Measurements from ENCODE around the gene FOXK1.

Gene FOXK1

DNA sequence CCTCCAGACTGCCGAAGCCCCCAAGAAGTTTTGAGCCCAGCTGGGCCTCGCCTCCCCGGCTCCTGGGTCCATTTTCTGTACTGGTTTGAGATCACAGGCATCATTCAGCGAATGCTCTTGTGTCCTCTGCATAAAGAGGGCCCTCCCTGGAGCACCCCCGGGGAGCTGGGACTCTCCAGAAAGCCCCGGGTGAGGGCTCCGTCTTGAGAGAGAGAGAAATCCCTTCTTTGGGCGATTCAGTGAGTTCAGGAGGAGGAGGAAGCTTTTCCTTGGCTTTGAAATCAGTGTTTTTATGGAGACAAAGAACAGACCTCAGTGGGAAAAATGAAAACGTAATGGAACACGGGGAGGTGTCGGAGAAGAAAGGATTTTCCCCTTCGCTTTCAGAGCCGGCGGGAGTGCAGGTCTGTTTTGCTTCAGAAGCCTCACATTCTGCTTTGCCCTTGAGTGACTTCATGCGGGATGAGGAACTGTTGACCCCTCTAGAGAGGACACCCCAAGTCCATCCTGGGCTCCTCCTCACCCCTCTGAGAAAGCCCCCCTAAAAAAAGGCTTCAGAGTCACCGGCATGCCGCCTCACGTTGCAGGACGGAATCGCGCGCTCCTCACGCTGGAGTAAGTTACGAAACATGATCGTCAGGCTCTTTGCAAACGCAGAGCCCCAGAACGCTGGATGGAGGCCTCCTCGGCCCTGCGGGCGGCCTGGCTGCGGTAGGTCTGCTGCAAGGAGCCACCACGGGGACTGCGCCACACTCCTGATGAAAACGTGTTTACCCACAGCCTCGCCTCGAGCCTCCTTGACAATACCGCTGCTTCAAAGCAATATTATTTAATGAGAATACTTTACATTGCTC, 84.8 kb downstream of the FOXK1 start:
- no peaks in the 10 kb centered on the region for H3K27me3 ChIP-seq (ENCODE audit: control insufficient read depth, insufficient read depth, low read length)
- no peaks in the 10 kb centered on the region for H3K4me1 ChIP-seq (ENCODE audit: control insufficient read depth, insufficient read depth, low read length)
- H3K9ac ChIP-seq (ENCODE audit: low read depth, low read length): no peak overlapping the region
- H3K4me3 ChIP-seq (ENCODE audit: low read depth, low read length): no peak overlapping the region
- peaks cover 10% of the 10 kb centered on the region for H3K36me3 ChIP-seq (ENCODE audit: control insufficient read depth, insufficient read depth, low read length)
- H3K9me3 ChIP-seq (ENCODE audit: control insufficient read depth, insufficient read depth, low read length): no peaks in the 10 kb centered on the region

DNA sequence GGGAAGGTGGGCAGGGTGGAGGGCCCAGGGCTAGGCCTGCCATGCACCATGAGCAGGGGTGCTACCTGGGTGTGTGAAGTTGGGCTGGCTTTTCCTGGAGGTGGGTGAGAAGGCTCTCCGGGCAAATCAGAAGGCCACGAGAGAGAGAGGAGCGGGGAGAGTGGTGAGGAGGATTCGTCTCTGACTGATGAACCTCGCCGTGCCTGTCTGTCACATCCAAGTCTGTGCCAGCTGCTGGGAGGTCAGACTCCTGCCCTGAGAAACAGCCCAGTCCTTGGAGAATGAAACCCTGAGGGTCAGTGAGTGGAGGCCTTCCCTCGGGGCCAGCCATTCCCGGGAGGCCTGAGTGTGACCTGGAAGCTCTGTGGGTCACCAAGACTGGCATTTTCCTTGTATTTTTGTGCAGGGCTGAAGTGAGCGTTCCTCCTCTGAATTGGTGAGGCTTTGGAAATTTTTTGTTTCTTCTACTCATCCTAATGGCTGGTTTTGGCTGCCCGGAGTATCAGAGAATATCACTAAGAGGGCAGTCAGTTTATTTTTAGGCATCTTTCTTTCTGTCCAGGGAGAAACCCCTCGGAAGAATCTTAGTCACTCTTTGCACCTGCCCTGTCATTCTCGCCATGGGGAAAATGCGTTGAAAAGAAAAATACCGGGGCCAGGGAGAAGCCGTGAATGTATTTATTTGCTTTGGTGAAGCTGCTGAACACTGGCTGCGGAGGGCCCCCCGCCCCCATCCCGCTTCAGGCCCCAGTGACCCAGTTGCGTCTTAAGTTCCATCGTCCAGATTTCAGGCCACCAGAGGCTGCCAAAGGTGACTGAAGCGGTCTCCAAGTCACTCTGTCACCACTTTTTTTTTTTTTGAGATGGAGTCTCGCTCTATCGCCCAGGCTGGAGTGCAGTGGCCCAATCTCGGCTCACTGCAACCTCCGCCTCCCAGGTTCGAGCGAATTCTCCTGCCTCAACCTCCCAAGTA, 86.8 kb downstream of the FOXK1 start:
- Histone ChIP-seq H3K27me3 (ENCODE audit: control insufficient read depth, insufficient read depth, low read length) (no peaks in the 10 kb centered on the region), H3K9me3 (ENCODE audit: control insufficient read depth, insufficient read depth, low read length) (no peaks in the 10 kb centered on the region), H3K36me3 (ENCODE audit: control insufficient read depth, insufficient read depth, low read length) (peaks cover 2% of the 10 kb centered on the region), H3K9ac (ENCODE audit: low read depth, low read length) (peak overlapping the region; percentile 37), H3K4me3 (ENCODE audit: low read depth, low read length) (no peak overlapping the region), H3K4me1 (ENCODE audit: control insufficient read depth, insufficient read depth, low read length) (no peaks in the 10 kb centered on the region)

DNA sequence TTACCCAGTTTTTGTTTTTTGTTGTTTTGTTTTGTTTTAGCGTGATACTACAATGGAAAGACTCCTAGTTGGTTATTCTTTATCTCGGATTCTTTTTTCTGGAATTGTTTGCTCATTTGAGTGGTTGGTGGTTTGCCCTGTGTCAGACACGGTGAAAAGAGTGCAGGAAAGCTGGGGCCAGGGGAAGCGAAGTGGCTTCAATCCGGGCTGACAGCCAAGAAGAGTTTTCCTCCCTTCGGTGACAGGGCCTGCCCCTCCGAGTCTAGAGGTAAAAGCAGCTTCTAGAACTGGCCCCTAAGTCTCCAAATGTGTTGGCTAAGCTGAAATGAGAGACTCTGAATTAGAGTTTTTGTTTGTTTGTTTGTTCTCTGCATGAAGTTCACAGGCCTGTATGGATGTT, 87.7 kb downstream of the FOXK1 start:
- Histone ChIP-seq H3K4me3 (ENCODE audit: low read depth, low read length) (no peak overlapping the region), H3K4me1 (ENCODE audit: control insufficient read depth, insufficient read depth, low read length) (peaks cover 3% of the 10 kb centered on the region), H3K36me3 (ENCODE audit: control insufficient read depth, insufficient read depth, low read length) (no peaks in the 10 kb centered on the region), H3K9ac (ENCODE audit: low read depth, low read length) (no peak overlapping the region), H3K9me3 (ENCODE audit: control insufficient read depth, insufficient read depth, low read length) (no peaks in the 10 kb centered on the region), H3K27me3 (ENCODE audit: control insufficient read depth, insufficient read depth, low read length) (no peaks in the 10 kb centered on the region)

DNA sequence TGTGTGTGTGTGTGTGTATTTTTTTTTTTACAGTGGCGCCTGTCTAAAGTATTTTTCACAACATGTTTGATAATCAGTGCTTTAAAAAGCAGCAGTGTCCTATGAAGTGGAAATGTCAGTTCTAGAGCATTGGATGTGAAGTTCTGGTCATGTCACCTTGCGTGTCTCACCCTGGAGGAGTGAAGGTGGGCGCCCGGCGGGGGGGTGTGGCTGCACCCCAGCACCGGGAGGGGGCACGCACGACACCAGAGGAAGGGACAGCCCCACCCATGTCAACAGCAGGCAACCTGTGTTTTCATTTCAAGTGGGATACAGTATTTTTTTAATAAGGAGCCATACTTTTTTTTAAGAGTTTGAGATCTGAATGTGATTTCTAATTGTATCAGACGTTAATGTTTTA, 88.8 kb downstream of the FOXK1 start:
- Histone ChIP-seq H3K9me3 (ENCODE audit: control insufficient read depth, insufficient read depth, low read length) (no peaks in the 10 kb centered on the region), H3K4me1 (ENCODE audit: control insufficient read depth, insufficient read depth, low read length) (peaks cover 5% of the 10 kb centered on the region), H3K9ac (ENCODE audit: low read depth, low read length) (no peak overlapping the region), H3K27me3 (ENCODE audit: control insufficient read depth, insufficient read depth, low read length) (no peaks in the 10 kb centered on the region), H3K4me3 (ENCODE audit: low read depth, low read length) (no peak overlapping the region), H3K36me3 (ENCODE audit: control insufficient read depth, insufficient read depth, low read length) (no peaks in the 10 kb centered on the region)

DNA sequence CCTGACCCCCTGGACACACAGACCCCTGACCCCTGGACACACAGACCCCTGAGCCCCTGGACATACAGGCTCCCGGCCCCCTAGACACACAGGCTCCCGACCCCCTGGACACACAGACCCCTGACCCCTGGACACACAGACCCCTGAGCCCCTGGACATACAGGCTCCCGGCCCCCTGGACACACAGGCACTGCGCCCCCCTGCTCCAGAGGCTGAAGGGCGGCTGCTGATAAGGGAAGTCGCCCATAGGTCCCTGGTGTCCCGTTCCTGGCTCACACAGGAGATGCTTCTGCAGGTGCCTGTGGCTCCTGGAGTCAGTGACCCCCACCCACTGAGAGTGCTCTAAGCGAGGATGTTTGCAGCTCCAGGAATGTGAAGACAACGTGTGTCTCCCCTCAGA, 89.6 kb downstream of the FOXK1 start:
- H3K9me3 ChIP-seq (ENCODE audit: control insufficient read depth, insufficient read depth, low read length): no peaks in the 10 kb centered on the region
- no peaks in the 10 kb centered on the region for H3K27me3 ChIP-seq (ENCODE audit: control insufficient read depth, insufficient read depth, low read length)
- peaks cover 5% of the 10 kb centered on the region for H3K4me1 ChIP-seq (ENCODE audit: control insufficient read depth, insufficient read depth, low read length)
- no peak overlapping the region for H3K4me3 ChIP-seq (ENCODE audit: low read depth, low read length)
- peaks cover under 1% of the 10 kb centered on the region for H3K36me3 ChIP-seq (ENCODE audit: control insufficient read depth, insufficient read depth, low read length)
- H3K9ac ChIP-seq (ENCODE audit: low read depth, low read length): no peak overlapping the region

DNA sequence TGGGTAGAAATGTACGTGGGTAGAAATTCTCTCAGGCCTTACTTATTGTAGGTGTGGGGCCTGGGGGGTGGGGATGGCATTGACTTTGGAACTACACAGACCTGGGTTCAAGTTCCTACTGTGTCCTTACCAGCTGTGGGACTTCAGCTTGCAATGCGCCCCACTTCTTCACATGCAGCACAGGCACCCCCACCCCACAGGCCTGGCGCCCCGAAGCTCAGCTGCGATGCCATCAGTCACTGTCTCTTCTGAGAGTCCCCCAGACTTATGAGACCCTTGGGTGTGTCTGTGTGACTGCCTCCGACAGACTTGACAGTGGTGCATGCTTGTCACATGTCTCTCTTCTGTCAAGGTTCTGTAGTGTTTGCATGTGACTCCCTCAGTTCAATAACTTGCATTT, 90.2 kb downstream of the FOXK1 start:
- Histone ChIP-seq H3K9me3 (ENCODE audit: control insufficient read depth, insufficient read depth, low read length) (no peaks in the 10 kb centered on the region), H3K4me1 (ENCODE audit: control insufficient read depth, insufficient read depth, low read length) (peaks cover 5% of the 10 kb centered on the region), H3K4me3 (ENCODE audit: low read depth, low read length) (no peak overlapping the region), H3K9ac (ENCODE audit: low read depth, low read length) (no peak overlapping the region), H3K36me3 (ENCODE audit: control insufficient read depth, insufficient read depth, low read length) (peaks cover 3% of the 10 kb centered on the region), H3K27me3 (ENCODE audit: control insufficient read depth, insufficient read depth, low read length) (no peaks in the 10 kb centered on the region)

DNA sequence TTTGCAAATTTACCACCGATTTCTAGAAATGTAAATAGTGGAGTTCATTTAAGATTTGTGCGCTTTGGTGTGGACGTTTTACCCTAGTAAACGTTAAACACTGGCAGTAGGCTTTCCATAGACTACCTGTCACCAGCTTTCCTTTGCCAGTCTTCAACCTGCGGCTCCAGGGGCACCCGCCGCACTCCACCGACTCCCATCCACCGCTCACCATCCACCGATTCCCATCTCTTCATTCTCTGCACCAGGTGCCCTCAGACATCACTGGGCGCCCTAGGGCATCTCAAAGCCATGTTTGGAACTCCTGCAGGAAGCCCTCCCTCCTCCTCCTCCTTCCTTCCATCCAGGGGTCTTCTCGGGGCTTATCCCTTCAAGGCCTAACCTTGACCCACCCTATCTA, 91.9 kb downstream of the FOXK1 start:
- Histone ChIP-seq H3K4me1 (ENCODE audit: control insufficient read depth, insufficient read depth, low read length) (peaks cover 5% of the 10 kb centered on the region), H3K4me3 (ENCODE audit: low read depth, low read length) (no peak overlapping the region), H3K27me3 (ENCODE audit: control insufficient read depth, insufficient read depth, low read length) (no peaks in the 10 kb centered on the region), H3K9ac (ENCODE audit: low read depth, low read length) (no peak overlapping the region), H3K9me3 (ENCODE audit: control insufficient read depth, insufficient read depth, low read length) (no peaks in the 10 kb centered on the region), H3K36me3 (ENCODE audit: control insufficient read depth, insufficient read depth, low read length) (peaks cover 3% of the 10 kb centered on the region)

DNA sequence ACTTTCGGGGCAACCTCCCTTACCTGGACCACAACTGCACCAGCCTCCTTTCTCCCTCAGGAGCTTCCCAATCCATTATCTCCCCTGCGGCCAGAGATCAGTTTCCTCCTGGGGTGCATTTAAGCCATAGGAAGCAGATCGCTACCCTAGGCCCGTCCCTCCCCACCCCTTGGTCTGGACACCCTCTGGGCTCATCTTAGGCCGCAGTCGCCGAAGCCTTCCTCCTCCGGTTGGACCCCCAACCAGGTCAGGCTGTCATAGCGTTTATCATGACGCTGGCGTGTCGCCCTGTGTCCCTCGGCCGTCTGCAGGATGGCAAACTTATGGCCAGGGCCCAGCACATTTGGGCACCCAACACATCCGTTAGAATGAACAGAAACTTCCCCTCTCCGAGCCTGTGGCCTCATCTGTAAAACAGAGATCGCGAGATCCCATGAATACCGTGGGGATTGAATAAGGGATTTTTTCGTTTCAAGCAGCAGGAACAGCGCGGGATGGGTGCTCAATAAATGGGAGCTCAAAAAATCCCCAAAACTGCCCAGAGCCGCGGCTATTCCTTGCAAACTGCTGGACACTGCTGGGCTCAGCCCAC, 92.7 kb downstream of the FOXK1 start:
- Histone ChIP-seq H3K9me3 (ENCODE audit: control insufficient read depth, insufficient read depth, low read length) (no peaks in the 10 kb centered on the region), H3K27me3 (ENCODE audit: control insufficient read depth, insufficient read depth, low read length) (no peaks in the 10 kb centered on the region), H3K4me3 (ENCODE audit: low read depth, low read length) (peak overlapping the region; percentile 93), H3K4me1 (ENCODE audit: control insufficient read depth, insufficient read depth, low read length) (peaks cover 5% of the 10 kb centered on the region), H3K36me3 (ENCODE audit: control insufficient read depth, insufficient read depth, low read length) (peaks cover 3% of the 10 kb centered on the region), H3K9ac (ENCODE audit: low read depth, low read length) (peak overlapping the region; percentile 87)

DNA sequence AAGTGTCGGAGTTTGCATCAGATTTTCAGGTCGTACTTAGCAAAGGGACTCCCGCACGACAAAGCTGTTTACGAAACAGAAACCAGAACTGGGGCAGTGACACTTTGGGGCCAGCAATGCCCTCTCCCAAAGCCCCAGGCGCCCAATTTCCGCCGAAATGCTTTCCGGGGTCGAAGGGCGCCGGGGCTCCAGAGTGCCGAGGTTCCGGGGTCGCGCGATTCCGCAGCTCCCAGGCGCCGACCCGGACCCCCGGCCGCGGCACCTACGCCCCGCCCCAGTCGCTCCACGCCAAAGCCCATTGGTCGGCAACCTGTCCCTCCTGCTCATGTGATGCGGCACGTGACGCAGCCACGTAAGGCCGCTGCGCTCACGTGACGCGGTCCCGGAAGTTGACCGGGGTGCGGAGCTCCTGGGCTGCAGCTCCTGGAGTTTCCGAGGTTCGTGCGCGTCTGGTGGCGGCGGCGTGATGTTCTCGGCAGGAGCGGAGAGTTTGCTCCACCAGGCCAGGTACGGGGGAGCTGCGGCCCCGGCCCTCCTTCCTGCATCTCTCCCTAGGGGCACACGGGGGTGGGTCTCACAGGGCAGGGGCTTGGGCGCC, 93.3 kb downstream of the FOXK1 start, which contains the start of gene AP5Z1:
TSS of gene AP5Z1 (plus strand) at position 374 of the 598 bp plus-strand sequence. CDS start at position 467, 93 bp downstream.
- peaks cover 5% of the 10 kb centered on the region for H3K4me1 ChIP-seq (ENCODE audit: control insufficient read depth, insufficient read depth, low read length)
- H3K36me3 ChIP-seq (ENCODE audit: control insufficient read depth, insufficient read depth, low read length): peaks cover 3% of the 10 kb centered on the region
- H3K4me3 ChIP-seq (ENCODE audit: low read depth, low read length): peak within 1 kb of the TSS; percentile 93
- no peaks in the 10 kb centered on the region for H3K9me3 ChIP-seq (ENCODE audit: control insufficient read depth, insufficient read depth, low read length)
- H3K9ac ChIP-seq (ENCODE audit: low read depth, low read length): peak within 1 kb of the TSS; percentile 87
- H3K27me3 ChIP-seq (ENCODE audit: control insufficient read depth, insufficient read depth, low read length): no peaks in the 10 kb centered on the region

DNA sequence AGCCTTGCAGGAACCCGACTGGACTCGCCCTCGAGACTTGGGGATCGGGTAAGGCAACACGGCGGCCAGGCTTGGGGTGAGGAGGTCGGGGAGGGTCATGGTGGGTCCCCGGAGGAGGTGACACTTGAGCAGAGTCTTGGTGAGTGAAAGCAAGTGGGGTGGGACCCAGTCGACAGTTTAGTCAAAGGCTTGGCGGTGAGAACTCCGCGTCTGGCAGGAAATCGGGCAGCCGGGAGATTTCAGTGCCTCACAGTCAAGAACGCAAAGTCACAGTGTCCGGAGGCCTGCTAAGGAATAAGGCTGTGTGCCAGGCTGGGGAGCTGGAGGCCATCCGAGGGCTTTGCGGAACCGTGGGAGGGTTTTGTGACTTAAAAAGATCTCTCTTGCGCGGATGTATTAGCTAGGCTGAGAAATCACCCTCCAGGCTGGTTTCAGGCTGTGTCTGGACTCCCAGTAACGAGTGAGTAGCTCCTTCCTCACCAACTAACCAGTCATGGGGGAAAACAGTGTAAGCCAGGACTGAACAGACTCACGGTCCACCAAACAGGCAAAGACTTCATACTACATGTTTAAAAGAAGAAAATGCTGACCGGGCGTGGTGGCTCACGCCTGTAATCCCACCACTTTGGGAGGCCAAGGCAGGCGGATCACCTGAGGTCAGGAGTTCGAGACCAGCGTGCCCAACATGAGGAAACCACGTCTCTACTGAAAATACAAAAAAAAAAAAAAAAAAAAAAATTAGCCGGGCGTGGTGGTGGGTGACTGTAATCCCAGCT, 93.9 kb downstream of the FOXK1 start:
- H3K36me3 ChIP-seq (ENCODE audit: control insufficient read depth, insufficient read depth, low read length): peaks cover 5% of the 10 kb centered on the region

More for the DNA sequence above, 93.9 kb downstream of the FOXK1 start:
- Histone ChIP-seq H3K9me3 (ENCODE audit: control insufficient read depth, insufficient read depth, low read length) (no peaks in the 10 kb centered on the region), H3K9ac (ENCODE audit: low read depth, low read length) (peak overlapping the region; percentile 83), H3K4me3 (ENCODE audit: low read depth, low read length) (peak overlapping the region; percentile 93), H3K4me1 (ENCODE audit: control insufficient read depth, insufficient read depth, low read length) (peaks cover 5% of the 10 kb centered on the region), H3K27me3 (ENCODE audit: control insufficient read depth, insufficient read depth, low read length) (no peaks in the 10 kb centered on the region)

All from iPS-15b (cell line).